ENCODE measurements around the gene GGCX. TPM values are rescaled to one million over a fixed set of nuclear protein-coding genes. Genes with fewer than 3 reads are reported as not detected.

Gene GGCX
- total and polyA plus RNA-seq, 2 of the 13 experiments (the other 11 are each of a cell fraction or from before 2014, with no cell fraction given) = 72.5 to 103 TPM

DNA sequence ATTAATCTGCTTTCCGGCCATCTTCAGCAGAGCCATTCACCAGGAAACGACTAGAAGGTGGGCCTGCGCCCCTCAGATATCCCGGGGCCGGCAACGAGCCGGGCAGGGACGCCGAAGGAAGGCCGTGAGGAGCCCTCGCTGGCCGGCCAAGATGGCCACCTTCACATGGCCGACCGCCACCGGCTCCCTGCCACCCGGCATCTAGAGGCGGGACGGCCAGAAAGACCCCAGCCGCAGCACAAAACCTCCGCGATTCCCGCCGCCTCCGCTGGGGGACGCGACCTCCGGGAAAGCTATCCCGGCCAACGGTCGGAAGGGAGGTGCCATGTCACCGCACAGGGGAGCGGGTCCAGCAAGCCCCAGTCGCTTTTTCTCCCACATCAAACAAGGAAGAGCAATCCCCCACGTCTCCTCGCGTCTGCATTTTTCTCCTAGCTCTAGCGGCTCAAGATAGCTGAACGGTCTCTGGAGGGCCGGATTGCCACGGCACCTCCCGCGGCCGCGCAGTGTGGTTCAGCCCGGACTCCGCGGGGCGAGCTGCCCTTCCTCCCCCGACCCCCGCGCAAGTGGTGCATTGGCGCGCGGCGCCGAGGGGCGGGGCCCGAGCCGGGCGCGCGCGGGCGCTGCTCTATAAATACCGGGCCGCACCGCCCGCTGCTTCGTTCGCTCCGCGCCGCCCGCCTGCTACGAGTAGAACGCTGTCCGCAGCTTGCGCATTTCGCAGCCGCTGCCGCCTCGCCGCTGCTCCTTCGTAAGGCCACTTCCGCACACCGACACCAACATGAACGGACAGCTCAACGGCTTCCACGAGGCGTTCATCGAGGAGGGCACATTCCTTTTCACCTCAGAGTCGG is 22.6 kb downstream of the GGCX start, which contains the start of gene MAT2A (continued):
- TF ChIP-seq, protein P1, sequence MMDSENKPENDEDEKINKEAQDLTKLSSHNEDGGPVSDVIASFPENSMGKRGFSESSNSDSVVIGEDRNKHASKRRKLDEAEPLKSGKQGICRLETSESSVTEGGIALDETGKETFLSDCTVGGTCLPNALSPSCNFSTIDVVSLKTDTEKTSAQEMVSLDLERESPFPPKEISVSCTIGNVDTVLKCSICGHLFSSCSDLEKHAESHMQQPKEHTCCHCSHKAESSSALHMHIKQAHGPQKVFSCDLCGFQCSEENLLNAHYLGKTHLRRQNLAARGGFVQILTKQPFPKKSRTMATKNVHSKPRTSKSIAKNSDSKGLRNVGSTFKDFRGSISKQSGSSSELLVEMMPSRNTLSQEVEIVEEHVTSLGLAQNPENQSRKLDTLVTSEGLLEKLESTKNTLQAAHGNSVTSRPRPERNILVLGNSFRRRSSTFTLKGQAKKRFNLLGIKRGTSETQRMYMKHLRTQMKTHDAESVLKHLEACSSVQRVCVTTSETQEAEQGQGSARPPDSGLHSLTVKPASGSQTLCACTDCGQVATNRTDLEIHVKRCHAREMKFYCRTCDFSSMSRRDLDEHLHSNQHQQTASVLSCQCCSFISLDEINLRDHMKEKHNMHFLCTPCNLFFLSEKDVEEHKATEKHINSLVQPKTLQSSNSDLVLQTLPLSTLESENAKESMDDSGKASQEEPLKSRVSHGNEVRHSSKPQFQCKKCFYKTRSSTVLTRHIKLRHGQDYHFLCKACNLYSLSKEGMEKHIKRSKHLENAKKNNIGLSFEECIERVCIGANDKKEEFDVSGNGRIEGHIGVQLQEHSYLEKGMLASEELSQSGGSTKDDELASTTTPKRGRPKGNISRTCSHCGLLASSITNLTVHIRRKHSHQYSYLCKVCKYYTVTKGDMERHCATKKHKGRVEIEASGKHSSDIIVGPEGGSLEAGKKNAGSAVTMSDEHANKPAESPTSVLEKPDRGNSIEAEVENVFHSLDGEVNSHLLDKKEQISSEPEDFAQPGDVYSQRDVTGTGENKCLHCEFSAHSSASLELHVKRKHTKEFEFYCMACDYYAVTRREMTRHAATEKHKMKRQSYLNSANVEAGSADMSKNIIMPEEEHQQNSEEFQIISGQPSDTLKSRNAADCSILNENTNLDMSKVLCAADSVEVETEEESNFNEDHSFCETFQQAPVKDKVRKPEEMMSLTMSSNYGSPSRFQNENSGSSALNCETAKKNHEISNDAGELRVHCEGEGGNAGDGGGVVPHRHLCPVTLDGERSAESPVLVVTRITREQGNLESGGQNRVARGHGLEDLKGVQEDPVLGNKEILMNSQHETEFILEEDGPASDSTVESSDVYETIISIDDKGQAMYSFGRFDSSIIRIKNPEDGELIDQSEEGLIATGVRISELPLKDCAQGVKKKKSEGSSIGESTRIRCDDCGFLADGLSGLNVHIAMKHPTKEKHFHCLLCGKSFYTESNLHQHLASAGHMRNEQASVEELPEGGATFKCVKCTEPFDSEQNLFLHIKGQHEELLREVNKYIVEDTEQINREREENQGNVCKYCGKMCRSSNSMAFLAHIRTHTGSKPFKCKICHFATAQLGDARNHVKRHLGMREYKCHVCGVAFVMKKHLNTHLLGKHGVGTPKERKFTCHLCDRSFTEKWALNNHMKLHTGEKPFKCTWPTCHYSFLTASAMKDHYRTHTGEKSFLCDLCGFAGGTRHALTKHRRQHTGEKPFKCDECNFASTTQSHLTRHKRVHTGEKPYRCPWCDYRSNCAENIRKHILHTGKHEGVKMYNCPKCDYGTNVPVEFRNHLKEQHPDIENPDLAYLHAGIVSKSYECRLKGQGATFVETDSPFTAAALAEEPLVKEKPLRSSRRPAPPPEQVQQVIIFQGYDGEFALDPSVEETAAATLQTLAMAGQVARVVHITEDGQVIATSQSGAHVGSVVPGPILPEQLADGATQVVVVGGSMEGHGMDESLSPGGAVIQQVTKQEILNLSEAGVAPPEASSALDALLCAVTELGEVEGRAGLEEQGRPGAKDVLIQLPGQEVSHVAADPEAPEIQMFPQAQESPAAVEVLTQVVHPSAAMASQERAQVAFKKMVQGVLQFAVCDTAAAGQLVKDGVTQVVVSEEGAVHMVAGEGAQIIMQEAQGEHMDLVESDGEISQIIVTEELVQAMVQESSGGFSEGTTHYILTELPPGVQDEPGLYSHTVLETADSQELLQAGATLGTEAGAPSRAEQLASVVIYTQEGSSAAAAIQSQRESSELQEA (CRISPR knock-in tag; IDR thresholded peaks at IDR 0.05; ENCODE audit: not compliant biosample characterization) = no peak
- TF ChIP-seq, protein P2, sequence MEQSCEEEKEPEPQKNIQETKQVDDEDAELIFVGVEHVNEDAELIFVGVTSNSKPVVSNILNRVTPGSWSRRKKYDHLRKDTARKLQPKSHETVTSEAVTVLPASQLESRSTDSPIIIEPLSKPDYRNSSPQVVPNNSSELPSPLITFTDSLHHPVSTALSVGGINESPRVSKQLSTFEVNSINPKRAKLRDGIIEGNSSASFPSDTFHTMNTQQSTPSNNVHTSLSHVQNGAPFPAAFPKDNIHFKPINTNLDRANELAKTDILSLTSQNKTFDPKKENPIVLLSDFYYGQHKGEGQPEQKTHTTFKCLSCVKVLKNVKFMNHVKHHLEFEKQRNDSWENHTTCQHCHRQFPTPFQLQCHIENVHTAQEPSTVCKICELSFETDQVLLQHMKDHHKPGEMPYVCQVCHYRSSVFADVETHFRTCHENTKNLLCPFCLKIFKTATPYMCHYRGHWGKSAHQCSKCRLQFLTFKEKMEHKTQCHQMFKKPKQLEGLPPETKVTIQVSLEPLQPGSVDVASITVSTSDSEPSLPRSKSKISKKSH (CRISPR knock-in tag; IDR thresholded peaks at IDR 0.05; ENCODE audit: borderline replicate concordance) = peak; percentile 96
- TF ChIP-seq, protein P3, sequence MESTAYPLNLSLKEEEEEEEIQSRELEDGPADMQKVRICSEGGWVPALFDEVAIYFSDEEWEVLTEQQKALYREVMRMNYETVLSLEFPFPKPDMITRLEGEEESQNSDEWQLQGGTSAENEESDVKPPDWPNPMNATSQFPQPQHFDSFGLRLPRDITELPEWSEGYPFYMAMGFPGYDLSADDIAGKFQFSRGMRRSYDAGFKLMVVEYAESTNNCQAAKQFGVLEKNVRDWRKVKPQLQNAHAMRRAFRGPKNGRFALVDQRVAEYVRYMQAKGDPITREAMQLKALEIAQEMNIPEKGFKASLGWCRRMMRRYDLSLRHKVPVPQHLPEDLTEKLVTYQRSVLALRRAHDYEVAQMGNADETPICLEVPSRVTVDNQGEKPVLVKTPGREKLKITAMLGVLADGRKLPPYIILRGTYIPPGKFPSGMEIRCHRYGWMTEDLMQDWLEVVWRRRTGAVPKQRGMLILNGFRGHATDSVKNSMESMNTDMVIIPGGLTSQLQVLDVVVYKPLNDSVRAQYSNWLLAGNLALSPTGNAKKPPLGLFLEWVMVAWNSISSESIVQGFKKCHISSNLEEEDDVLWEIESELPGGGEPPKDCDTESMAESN (CRISPR knock-in tag; conservative IDR thresholded peaks at IDR 0.05) = peak; percentile 55; the same call in 1 of the 2 replicates
- TF ChIP-seq GFI1 (CRISPR knock-in tag; IDR thresholded peaks at IDR 0.05; ENCODE audit: borderline replicate concordance) (peak; percentile 27; the same call in 1 of the 2 replicates), ZNF558 (CRISPR knock-in tag; IDR thresholded peaks at IDR 0.05; ENCODE audit: borderline replicate concordance) (peak; percentile 70), MTA3 (CRISPR knock-in tag; IDR thresholded peaks at IDR 0.05) (peak; percentile 68; the same call in 1 of the 2 replicates), KMT2B (CRISPR knock-in tag; IDR thresholded peaks at IDR 0.05) (peak; percentile 23; the same call in 1 of the 2 replicates), POGZ (CRISPR knock-in tag; IDR thresholded peaks at IDR 0.05) (peak; percentile 94), ZFP36 (IDR thresholded peaks at IDR 0.05; ENCODE audit: borderline replicate concordance, low read depth, low read length, partially characterized antibody) (no peak), HMG20B (CRISPR knock-in tag; conservative IDR thresholded peaks at IDR 0.05) (peak; percentile 73), ELF1 (CRISPR knock-in tag; IDR thresholded peaks at IDR 0.05) (peak; percentile 76), ATRX (CRISPR knock-in tag; IDR thresholded peaks at IDR 0.05; ENCODE audit: borderline replicate concordance) (no peak), XRCC5 (optimal IDR thresholded peaks at IDR 0.05; ENCODE audit: low read length) (peak; percentile 91)
- TF ChIP-seq, protein P4, sequence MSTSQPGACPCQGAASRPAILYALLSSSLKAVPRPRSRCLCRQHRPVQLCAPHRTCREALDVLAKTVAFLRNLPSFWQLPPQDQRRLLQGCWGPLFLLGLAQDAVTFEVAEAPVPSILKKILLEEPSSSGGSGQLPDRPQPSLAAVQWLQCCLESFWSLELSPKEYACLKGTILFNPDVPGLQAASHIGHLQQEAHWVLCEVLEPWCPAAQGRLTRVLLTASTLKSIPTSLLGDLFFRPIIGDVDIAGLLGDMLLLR (CRISPR knock-in tag; IDR thresholded peaks at IDR 0.05) = peak; percentile 67
- TF ChIP-seq, protein P5, sequence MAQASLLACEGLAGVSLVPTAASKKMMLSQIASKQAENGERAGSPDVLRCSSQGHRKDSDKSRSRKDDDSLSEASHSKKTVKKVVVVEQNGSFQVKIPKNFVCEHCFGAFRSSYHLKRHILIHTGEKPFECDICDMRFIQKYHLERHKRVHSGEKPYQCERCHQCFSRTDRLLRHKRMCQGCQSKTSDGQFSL (CRISPR knock-in tag; IDR thresholded peaks at IDR 0.05) = peak; percentile 51; the same call in 1 of the 2 replicates

Data from HepG2 (cell line).